NCI-H2081 treated with DMSO at 0.1 percent for 48 hours (cell line): Measurements from ENCODE around the gene DUSP9.
"Not testable (repeated sequence)": the region's sequence is repeated elsewhere in the genome, so short reads cannot be mapped to it uniquely, and the experiment has no call there.

Source experiments
- DNase-seq: peaks from one replicate; lab custom pipeline; 2025; lab: John Stamatoyannopoulos, UW

DUSP9 gene

DNA sequence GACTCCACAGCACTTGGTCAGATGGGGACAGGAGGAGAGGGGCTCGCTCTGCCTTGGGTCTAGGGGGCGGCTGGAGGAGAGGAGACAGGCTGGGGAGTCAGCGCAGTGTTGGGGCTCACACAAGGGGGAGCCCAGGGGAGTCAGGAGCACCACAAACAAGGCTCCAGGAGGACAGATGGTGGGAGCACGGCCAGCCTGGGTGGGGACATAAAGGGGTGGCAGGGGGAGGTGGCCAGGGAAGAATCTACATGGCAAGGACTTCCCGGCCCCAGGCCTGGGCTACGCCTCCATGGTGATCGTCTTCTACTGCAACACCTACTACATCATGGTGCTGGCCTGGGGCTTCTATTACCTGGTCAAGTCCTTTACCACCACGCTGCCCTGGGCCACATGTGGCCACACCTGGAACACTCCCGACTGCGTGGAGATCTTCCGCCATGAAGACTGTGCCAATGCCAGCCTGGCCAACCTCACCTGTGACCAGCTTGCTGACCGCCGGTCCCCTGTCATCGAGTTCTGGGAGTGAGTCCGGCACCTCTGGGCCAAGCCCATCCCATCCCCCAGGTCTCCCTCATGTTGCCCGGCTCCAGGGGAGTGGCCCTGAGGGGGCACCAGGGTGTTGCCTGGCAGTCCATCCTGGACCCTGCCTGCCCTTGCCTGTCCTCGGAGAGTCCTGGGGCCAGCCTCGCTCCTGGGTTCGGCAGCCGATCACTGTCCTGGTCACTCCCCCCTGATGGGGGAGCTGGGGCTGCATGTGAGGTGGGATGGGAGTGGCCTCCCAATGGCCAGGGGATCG lies 44.2 kb downstream of the DUSP9 start:
- not testable (repeated sequence) for DNase-seq

DNA sequence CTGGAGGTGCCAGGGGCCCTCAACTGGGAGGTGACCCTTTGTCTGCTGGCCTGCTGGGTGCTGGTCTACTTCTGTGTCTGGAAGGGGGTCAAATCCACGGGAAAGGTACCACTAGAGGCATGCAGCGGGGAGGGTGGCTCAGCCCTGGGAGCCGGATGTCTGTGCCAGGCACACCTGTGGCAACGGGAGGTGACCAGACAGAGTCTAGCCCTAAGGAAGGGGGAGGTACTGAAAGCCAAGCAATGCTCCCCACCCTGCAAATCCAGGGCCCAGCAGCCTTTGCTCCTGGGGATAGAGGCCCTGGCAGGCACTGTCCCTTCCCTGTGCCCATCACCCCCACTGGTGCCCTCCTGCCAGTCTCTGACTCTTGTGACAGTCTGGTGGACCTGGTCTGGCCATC lies 45.0 kb downstream of the DUSP9 start:
- DNase-seq: no peak

DNA sequence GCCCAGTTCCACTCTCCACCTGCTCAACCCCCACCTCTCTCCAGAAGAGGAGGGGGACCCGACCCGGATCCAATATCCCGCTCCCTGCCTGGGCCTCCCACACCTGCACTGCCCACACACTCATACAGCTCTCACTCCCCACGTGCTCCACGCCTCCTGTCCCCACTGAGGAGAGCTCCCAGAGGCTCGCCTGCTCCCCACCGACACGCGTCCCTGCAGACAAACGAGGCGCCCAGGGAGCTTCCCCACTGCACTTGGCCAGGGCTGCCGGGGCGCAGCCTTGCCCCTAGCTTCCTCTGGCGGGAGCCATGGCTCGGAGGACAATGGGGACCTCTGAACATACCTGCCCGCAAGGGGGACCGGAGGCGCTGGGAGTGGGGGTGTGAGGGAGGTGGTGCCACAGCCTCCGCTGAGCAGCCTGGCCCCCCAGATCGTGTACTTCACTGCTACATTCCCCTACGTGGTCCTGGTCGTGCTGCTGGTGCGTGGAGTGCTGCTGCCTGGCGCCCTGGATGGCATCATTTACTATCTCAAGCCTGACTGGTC lies 45.7 kb downstream of the DUSP9 start:
- no peak for DNase-seq

DNA sequence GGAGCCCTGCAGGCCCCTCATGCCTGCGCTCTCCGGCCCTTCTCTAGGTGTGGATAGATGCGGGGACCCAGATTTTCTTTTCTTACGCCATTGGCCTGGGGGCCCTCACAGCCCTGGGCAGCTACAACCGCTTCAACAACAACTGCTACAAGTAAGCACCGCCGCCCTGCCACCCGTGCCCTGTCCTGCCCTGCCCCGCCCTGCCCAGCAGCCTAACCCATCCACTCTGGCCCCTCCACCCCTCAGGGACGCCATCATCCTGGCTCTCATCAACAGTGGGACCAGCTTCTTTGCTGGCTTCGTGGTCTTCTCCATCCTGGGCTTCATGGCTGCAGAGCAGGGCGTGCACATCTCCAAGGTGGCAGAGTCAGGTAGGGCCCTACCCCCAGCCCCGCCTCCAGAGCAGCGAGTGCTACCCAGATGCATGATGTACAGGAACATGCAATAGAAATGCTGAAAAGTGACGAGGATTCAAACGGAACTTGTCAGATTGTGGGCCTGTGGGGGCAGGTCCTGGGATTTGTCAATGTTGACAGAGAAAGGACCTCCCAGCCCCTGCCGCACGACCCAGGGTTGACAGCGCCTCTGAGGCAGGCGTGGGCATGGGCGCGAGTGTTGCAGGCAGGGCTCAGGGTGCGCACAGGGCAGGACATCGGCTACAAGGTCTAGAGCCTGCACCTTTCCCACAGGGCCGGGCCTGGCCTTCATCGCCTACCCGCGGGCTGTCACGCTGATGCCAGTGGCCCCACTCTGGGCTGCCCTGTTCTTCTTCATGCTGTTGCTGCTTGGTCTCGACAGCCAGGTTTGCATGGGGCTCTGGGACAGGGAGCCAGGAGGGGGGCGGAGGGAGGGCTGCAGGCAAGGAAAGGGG lies 46.4 kb downstream of the DUSP9 start:
- DNase-seq: no peak

DNA sequence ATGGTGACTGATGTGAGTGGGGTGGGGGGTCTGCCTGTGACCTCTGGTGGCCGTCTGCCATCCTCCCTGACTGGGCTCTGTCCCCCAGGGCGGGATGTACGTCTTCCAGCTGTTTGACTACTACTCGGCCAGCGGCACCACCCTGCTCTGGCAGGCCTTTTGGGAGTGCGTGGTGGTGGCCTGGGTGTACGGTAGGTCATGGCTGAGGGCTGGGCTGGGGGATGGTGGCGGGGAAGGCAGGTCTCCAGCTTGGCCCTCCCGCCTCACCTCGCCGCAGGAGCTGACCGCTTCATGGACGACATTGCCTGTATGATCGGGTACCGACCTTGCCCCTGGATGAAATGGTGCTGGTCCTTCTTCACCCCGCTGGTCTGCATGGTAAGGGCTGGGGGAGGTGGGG lies 47.3 kb downstream of the DUSP9 start:
- DNase-seq: not testable (repeated sequence)

DNA sequence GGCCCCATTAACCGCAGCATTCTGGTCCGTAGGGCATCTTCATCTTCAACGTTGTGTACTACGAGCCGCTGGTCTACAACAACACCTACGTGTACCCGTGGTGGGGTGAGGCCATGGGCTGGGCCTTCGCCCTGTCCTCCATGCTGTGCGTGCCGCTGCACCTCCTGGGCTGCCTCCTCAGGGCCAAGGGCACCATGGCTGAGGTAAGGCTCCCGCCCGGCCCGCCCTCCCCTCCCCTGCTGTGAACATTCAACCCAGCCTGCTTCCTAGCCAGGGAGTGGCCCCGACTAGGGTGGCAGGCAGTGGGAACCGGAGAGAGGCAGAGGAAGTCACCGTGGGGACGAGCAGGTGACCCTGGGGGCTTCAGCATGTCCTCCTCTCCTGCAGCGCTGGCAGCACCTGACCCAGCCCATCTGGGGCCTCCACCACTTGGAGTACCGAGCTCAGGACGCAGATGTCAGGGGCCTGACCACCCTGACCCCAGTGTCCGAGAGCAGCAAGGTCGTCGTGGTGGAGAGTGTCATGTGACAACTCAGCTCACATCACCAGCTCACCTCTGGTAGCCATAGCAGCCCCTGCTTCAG lies 47.8 kb downstream of the DUSP9 start:
- no peak for DNase-seq

DNA sequence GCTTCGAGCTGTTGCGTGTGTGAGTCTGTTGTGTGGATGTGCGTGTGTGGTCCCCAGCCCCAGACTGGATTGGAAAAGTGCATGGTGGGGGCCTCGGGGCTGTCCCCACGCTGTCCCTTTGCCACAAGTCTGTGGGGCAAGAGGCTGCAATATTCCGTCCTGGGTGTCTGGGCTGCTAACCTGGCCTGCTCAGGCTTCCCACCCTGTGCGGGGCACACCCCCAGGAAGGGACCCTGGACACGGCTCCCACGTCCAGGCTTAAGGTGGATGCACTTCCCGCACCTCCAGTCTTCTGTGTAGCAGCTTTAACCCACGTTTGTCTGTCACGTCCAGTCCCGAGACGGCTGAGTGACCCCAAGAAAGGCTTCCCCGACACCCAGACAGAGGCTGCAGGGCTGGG lies 49.1 kb downstream of the DUSP9 start:
- DNase-seq: no peak

DNA sequence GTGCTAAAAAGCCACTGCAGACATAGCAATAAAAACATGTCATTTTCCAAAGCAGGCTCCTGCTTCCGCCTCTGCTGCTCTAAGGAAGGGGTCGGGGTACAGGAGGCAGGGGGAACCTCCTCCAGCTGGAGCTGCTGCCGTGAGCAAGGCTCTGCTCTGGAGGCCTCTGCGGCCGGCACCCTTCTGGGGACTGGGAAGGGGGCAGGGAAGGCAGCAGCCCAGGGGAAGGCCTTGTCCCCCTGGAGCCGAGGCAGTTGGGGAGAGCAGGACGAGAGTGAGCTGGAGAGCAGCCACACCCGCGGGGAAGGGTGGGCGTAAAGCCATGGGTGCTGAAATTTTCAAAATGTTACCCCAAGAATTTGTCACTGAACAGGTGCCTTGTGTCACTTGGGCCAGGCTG lies 49.5 kb downstream of the DUSP9 start:
- not testable (repeated sequence) for DNase-seq

DNA sequence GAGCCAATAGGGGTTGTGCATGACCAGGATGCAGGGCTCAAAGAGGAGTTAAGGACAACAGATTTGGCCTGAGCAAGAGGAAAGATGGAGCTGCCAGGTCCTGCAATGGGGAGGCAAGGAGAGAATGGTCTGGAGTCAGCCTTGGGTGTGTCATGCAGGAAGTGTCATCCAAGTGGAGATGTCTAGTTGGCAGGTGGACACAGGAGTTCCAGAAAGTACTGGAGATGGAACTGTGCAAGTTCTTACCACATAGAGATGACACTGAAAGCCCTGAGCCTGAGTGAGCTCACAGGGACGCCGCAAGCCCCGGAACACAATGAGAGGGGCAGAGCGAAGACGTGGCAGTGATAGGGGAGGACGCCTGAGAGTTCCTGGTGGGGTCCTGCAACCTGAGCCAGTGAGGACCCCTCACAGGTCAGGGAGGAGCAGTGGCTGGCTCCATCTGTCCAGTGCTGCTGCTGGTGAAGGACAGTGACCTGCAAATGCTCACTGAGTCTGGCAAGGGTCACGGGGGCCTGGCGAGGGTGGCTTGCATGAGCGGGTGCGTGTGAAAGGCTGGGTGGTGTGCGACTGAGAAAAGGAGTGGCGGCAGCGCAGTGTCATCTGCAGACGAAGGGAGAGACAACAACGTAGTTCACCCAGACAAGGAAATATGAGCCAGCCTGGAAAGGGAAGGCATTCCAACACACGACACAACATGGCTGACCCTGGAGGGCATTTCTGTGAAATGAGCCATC lies 50.2 kb downstream of the DUSP9 start:
- DNase-seq: not testable (repeated sequence)

DNA sequence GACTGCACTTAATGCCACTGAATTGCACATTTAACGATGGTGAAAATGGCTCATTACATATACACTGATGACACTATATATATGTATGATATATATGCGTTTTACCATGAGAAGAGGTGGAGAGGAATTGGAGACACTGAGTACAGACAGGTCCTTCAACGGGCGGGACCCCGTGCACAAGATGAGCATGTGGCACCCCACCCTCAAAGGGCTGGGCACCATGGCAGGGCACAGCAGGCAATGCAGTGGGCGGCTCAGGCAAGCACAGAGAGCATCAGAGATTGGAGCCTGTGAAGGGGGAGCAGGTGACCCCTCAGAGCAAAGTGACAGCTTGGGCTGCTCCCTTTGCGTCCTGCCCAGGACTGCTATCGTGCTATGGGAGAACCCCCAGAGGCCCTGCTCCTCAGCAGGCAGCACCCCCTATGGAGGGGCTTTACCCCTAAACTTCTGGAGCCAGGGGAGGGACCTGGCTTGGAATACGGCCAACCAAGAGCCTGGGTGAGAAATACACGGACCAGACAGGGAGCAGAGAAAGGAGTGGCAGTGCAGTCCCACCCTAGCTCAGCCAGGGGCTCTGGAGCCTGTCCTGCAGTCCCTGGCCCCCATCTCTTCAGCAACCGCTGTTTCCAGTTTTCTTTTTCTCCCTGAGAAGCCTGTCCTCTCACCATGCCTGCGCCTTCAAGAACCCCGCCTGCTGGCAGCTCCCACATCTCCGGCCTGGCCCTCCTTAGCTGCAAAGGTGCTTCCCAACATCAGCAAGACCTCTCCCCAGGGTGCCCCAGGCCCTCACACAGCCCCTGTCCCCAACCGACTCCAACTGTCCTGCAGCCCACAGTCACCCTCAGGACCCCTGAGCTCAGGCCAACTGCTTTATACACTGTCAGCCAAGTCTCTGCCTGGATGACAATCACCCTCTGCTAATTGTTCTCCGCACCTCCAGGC lies 51.2 kb downstream of the DUSP9 start:
- DNase-seq: no peak

DNA sequence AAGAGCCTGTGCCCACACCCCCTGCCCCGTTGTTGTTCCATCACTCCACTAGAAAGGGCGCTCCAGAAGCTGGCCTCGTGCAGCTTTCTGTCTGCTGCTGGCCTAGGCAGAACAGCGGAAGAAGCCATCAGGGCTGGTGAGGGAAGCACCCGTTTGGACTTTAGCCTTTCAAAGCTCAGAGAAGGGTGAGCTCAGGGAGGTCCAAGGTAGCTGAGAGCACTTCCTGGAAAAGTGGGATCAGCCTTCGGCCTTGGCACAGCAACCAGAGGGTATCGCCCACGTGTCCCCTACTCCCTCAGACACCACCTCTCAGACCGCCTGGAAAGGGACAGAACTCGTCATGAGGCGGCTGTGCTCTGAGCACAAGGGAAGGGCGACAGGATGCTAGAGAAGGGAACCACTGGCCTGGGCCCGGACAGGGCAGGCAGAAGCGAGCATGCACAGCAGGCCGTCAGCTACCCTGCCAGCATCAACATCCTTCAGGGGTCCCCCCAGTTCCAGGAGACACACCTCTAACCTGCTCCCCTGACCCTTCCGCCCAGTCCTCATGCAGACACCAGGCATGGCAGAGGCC lies 52.3 kb downstream of the DUSP9 start:
- not testable (repeated sequence) for DNase-seq

DNA sequence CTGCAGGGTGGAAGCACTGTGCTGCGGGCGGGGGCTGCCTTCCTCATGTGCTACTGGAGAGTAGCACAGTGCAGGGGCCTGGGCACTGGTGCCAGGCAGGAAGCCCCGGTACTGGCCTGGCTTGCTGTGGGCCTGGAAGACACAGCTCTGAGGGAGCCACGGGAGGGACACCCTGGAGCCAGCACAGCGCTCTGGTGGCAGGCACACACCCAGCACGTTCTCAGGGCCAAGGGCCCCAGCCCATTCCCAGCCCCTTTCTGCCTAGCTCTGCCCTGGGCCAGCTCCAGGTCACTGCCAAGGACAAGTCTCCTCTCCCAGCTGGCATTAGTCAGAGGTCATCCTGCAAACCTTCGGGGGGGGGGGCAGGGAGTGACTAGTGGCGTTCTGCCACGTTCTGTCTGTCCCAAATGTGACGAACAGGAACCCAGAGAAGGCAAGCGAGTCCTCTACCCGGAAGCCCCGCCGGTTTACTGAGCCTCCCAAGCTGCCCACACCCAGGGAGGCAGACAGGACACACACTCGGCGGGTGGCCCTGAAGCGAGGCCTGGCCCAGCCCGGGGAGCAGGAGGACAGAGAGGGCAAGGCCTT lies 52.9 kb downstream of the DUSP9 start:
- not testable (repeated sequence) for DNase-seq

DNA sequence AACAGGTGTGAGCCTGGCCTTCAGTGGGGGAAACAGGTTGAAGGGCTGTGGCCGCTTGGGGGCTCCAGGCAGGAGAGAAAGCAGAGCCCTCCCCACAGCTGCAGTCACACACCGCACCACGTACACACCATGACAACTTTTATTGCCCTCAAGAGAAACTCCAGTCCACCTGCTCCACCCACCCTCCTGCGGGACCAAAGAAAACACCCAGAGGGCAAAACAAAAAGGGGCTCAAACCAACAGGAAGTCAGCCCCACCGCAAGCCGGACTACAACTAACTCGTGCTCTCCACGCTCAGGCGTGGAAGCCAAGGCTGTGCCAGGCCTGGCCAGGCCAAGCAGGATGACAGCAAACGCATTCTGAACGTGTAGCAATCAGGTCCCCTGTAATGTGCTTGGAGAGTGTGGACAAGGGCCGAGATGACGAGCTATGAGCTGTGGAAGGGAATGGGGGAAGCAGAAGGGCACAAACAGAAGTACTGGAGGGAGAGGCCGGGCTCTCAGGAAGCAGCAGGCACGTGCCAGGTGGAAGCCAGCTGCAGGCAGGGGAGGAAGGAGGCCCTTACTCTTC lies 53.5 kb downstream of the DUSP9 start:
- no peak for DNase-seq
